OCI-LY3 (cell line): ENCODE results near the gene SGIP1.

ENCODE experiments used
- CTCF ChIP-seq: fragments of 200-600, 300-600 bp; sonication (generic); IDR thresholded peaks from 2 replicates; pipeline ENCODE4 v1.5.1; 2014; ENCODE audit warnings: antibody characterized with exemption, low read length, low read depth
- EZH2phosphoT487 ChIP-seq: fragments of 200-600 bp; shearing (Covaris generic); IDR thresholded peaks from 2 replicates; pipeline ENCODE4 v1.6.1; 2018; ENCODE audit warnings: antibody characterized with exemption, mixed run types, low read depth

GRCh38 chr1:66760506-66760905, 226.6 kb downstream of the SGIP1 start:
- TF ChIP-seq CTCF (no peak), EZH2phosphoT487 (no peak)
